ENCODE data around the gene CD6.
A peak's percentile ranks its signal among the peaks of the same experiment; 100 is the strongest.

CD6 gene

GRCh38 chr11:60971520-60971919 is at the start of gene CD6:
Gene CD6, plus strand, starts transcription at chr11:60971680. Its CDS starts 186 bp downstream, at chr11:60971866.
- DNase-seq: peak; percentile 46

GRCh38 chr11:60921777-60922335 is 49.6 kb upstream of the CD6 start:
- no peak for DNase-seq

- no peak for DNase-seq
Observed at GRCh38 chr11:60922906-60923305, 48.6 kb upstream of the CD6 start.

GRCh38 chr11:60923326-60923725 is 48.2 kb upstream of the CD6 start:
- no peak for DNase-seq

- no peak for DNase-seq
Observed at GRCh38 chr11:60923800-60924109, 47.7 kb upstream of the CD6 start.

- peak; percentile 93 for DNase-seq
Observed at GRCh38 chr11:60924110-60924905, 47.2 kb upstream of the CD6 start, which contains the start of gene TMEM132A. Gene TMEM132A, plus strand, starts transcription at chr11:60924460. Its CDS starts 174 bp downstream, at chr11:60924634.

- DNase-seq: no peak
Observed at GRCh38 chr11:60924906-60925853, 46.3 kb upstream of the CD6 start.

GRCh38 chr11:60925868-60926267 is 45.6 kb upstream of the CD6 start:
- DNase-seq: no peak

GRCh38 chr11:60926500-60926899 is 45.0 kb upstream of the CD6 start:
- DNase-seq: no peak

- DNase-seq: no peak
Observed at GRCh38 chr11:60927061-60927592, 44.4 kb upstream of the CD6 start.

- DNase-seq: no peak
Observed at GRCh38 chr11:60927600-60927999, 43.9 kb upstream of the CD6 start.

GRCh38 chr11:60928563-60929001 is 42.9 kb upstream of the CD6 start:
- DNase-seq: no peak

GRCh38 chr11:60929764-60930163 is 41.7 kb upstream of the CD6 start:
- no peak for DNase-seq

GRCh38 chr11:60930394-60930793 is 41.1 kb upstream of the CD6 start:
- DNase-seq: no peak

- DNase-seq: no peak
Observed at GRCh38 chr11:60931917-60932316, 39.6 kb upstream of the CD6 start.

GRCh38 chr11:60932605-60933356 is 38.7 kb upstream of the CD6 start:
- no peak for DNase-seq

GRCh38 chr11:60933416-60934123 is 37.9 kb upstream of the CD6 start:
- DNase-seq: no peak

- no peak for DNase-seq
Observed at GRCh38 chr11:60934124-60934789, 37.2 kb upstream of the CD6 start.

- DNase-seq: no peak
Observed at GRCh38 chr11:60934790-60935605, 36.5 kb upstream of the CD6 start.
